GF-D8 (cell line): ENCODE measurements around the gene CD53.
"Not testable (repeated sequence)": the region's sequence is repeated elsewhere in the genome, so short reads cannot be mapped to it uniquely, and the experiment has no call there.

ENCODE experiments used
- DNase-seq: peaks from one replicate; lab custom pipeline; 2025; lab: John Stamatoyannopoulos, UW

CD53 gene

GRCh38 chr1:110916274-110916668, 43.3 kb downstream of the CD53 start:
- DNase-seq = no peak

GRCh38 chr1:110916669-110917306, 43.8 kb downstream of the CD53 start:
- peak; percentile 31 for DNase-seq

- no peak for DNase-seq
Observed at GRCh38 chr1:110918016-110918415, 45.1 kb downstream of the CD53 start.

- DNase-seq = no peak
Observed at GRCh38 chr1:110921953-110922352, 49.0 kb downstream of the CD53 start.

GRCh38 chr1:110927484-110928075, 54.6 kb downstream of the CD53 start:
- no peak for DNase-seq

- no peak for DNase-seq
Observed at GRCh38 chr1:110928191-110928590, 55.2 kb downstream of the CD53 start.

GRCh38 chr1:110928904-110929303, 56.0 kb downstream of the CD53 start:
- DNase-seq = no peak

- not testable (repeated sequence) for DNase-seq
Observed at GRCh38 chr1:110931097-110931496, 58.1 kb downstream of the CD53 start.

- DNase-seq = no peak
Observed at GRCh38 chr1:110936567-110936966, 63.6 kb downstream of the CD53 start.

- no peak for DNase-seq
Observed at GRCh38 chr1:110944806-110945205, 71.9 kb downstream of the CD53 start.

GRCh38 chr1:110945626-110946025, 72.7 kb downstream of the CD53 start:
- no peak for DNase-seq

GRCh38 chr1:110948038-110948810, 75.3 kb downstream of the CD53 start:
- no peak for DNase-seq
